DOHH2 (cell line): Measurements from ENCODE around the gene MZB1.
"Not testable (repeated sequence)": the region's sequence is repeated elsewhere in the genome, so short reads cannot be mapped to it uniquely, and the experiment has no call there.

Experiments
- H3F3A ChIP-seq: fragments of 200-600 bp; sonication (generic), shearing (Covaris generic); 2 replicates; pipeline ENCODE4 v1.6.0; 2016; ENCODE audit warnings: antibody characterized with exemption, mild to moderate bottlenecking; ENCODE audit not compliant: control insufficient read depth, insufficient read depth
- H3K27ac ChIP-seq: fragments of 200-600 bp; sonication (generic); 2 replicates; pipeline ENCODE4 v1.5.1; 2014; ENCODE audit warnings: low read depth, mild to moderate bottlenecking, low read length, moderate library complexity
- H3K27me3 ChIP-seq: fragments of 200-600 bp; sonication (generic); 2 replicates; pipeline ENCODE4 v1.6.1; 2014; ENCODE audit warnings: mild to moderate bottlenecking, low read length, mixed read lengths; ENCODE audit not compliant: control insufficient read depth
- H3K36me3 ChIP-seq: fragments of 200-600 bp; sonication (generic); 2 replicates; pipeline ENCODE4 v1.6.1; 2014; ENCODE audit warnings: mild to moderate bottlenecking, low read length, moderate library complexity, mixed read lengths; ENCODE audit not compliant: control insufficient read depth
- H3K4me1 ChIP-seq: fragments of 200-600 bp; sonication (generic); 2 replicates; pipeline ENCODE4 v1.6.1; 2014; ENCODE audit warnings: mild to moderate bottlenecking, low read length, mixed read lengths; ENCODE audit not compliant: control insufficient read depth
- H3K4me2 ChIP-seq: fragments of 200-600 bp; sonication (generic); 2 replicates; pipeline ENCODE4 v1.6.0; 2014; ENCODE audit warnings: mild to moderate bottlenecking, low read length, moderate library complexity
- H3K4me3 ChIP-seq: fragments of 200-600 bp; sonication (generic); 2 replicates; pipeline ENCODE4 v1.5.1; 2014; ENCODE audit warnings: mild to moderate bottlenecking, low read length, mixed read lengths
- H3K79me2 ChIP-seq: fragments of 200-600 bp; sonication (generic); 2 replicates; pipeline ENCODE4 v1.6.1; 2014; ENCODE audit warnings: mild to moderate bottlenecking, low read length, mixed read lengths; ENCODE audit not compliant: control insufficient read depth
- H3K9me2 ChIP-seq: fragments of 200-600 bp; sonication (generic); replicated peaks from 2 replicates; pipeline ENCODE4 v1.6.1; 2014; ENCODE audit warnings: mild to moderate bottlenecking, low read length, mixed read lengths; ENCODE audit not compliant: control insufficient read depth
- H3K9me3 ChIP-seq: fragments of 200-600 bp; sonication (generic); 2 replicates; pipeline ENCODE4 v1.6.1; 2014; ENCODE audit warnings: antibody characterized with exemption, low read length, mixed read lengths; ENCODE audit not compliant: control insufficient read depth, insufficient read depth
- H4K20me1 ChIP-seq: fragments of 200-600 bp; sonication (generic); 2 replicates; pipeline ENCODE4 v1.6.0; 2014; ENCODE audit warnings: low read depth, mild to moderate bottlenecking, antibody characterized with exemption, low read length, moderate library complexity; ENCODE audit not compliant: control insufficient read depth, insufficient read depth
- CTCF ChIP-seq: fragments of 200-600 bp; sonication (generic); IDR thresholded peaks from one replicate; pipeline ENCODE4 v1.5.1; 2014; ENCODE audit warnings: antibody characterized with exemption, mild to moderate bottlenecking, low read depth, low read length; ENCODE audit not compliant: poor library complexity, severe bottlenecking
- EZH2phosphoT487 ChIP-seq: fragments of 200-600 bp; sonication (generic); IDR thresholded peaks from 2 replicates; pipeline ENCODE4 v1.6.1; 2017; ENCODE audit warnings: borderline replicate concordance, mild to moderate bottlenecking, antibody characterized with exemption, low read length, moderate library complexity, mixed read lengths

MZB1 gene

GRCh38 chr5:139388198-139388821 lies 1.4 kb downstream of the MZB1 start:
- Histone ChIP-seq H3K4me1 (peaks cover 81% of the 10 kb centered on the region), H3K4me2 (peak overlapping the region; percentile 99), H3K27me3 (no peaks in the 10 kb centered on the region), H4K20me1 (no peaks in the 10 kb centered on the region; the same call in 1 of the 2 replicates), H3K9me2 (no peaks in the 10 kb centered on the region), H3K79me2 (peaks cover 69% of the 10 kb centered on the region), H3K9me3 (no peaks in the 10 kb centered on the region), H3F3A (peaks cover 65% of the 10 kb centered on the region), H3K4me3 (peak overlapping the region; percentile 99), H3K27ac (peak overlapping the region; percentile 99), H3K36me3 (peaks cover 73% of the 10 kb centered on the region)
- TF ChIP-seq EZH2phosphoT487 = no peak
- no peak for TF ChIP-seq CTCF

GRCh38 chr5:139387611-139388197 lies 2.0 kb downstream of the MZB1 start:
- H3F3A ChIP-seq = peaks cover 67% of the 10 kb centered on the region
- no peaks in the 10 kb centered on the region for H3K9me2 ChIP-seq
- TF ChIP-seq EZH2phosphoT487 (no peak), CTCF (no peak)
- peak overlapping the region; percentile 99 for H3K27ac ChIP-seq
- no peaks in the 10 kb centered on the region; the same call in 1 of the 2 replicates for H4K20me1 ChIP-seq
- peaks cover 82% of the 10 kb centered on the region for H3K4me1 ChIP-seq
- peaks cover 63% of the 10 kb centered on the region for H3K79me2 ChIP-seq
- no peaks in the 10 kb centered on the region for H3K9me3 ChIP-seq
- no peaks in the 10 kb centered on the region for H3K27me3 ChIP-seq
- peaks cover 72% of the 10 kb centered on the region for H3K36me3 ChIP-seq
- H3K4me2 ChIP-seq = peak overlapping the region; percentile 99
- H3K4me3 ChIP-seq = peak overlapping the region; percentile 99

GRCh38 chr5:139386956-139387355 lies 2.8 kb downstream of the MZB1 start:
- peak overlapping the region; percentile 99 for H3K4me2 ChIP-seq

GRCh38 chr5:139386050-139386438 lies 3.7 kb downstream of the MZB1 start:
- Histone ChIP-seq H3K9me3 (no peaks in the 10 kb centered on the region), H3K4me2 (peak overlapping the region; percentile 99), H3F3A (peaks cover 66% of the 10 kb centered on the region), H3K27ac (peak overlapping the region; percentile 99), H3K9me2 (no peaks in the 10 kb centered on the region), H4K20me1 (no peaks in the 10 kb centered on the region; the same call in 1 of the 2 replicates), H3K27me3 (no peaks in the 10 kb centered on the region), H3K36me3 (peaks cover 62% of the 10 kb centered on the region), H3K79me2 (peaks cover 50% of the 10 kb centered on the region), H3K4me1 (peaks cover 83% of the 10 kb centered on the region), H3K4me3 (peak overlapping the region; percentile 99)
- TF ChIP-seq EZH2phosphoT487 = no peak

More at GRCh38 chr5:139386956-139387355, 2.8 kb downstream of the MZB1 start:
- Histone ChIP-seq H3K36me3 (peaks cover 70% of the 10 kb centered on the region), H3K27ac (peak overlapping the region; percentile 99), H3F3A (peaks cover 69% of the 10 kb centered on the region), H3K4me1 (peaks cover 89% of the 10 kb centered on the region), H3K79me2 (peaks cover 59% of the 10 kb centered on the region), H3K4me3 (peak overlapping the region; percentile 99)
- H3K9me3 ChIP-seq, H3K9me2 ChIP-seq, H4K20me1 ChIP-seq, H3K27me3 ChIP-seq: not testable (repeated sequence)
